ENCODE data around the gene GDPGP1.
"Not testable (repeated sequence)": the region's sequence is repeated elsewhere in the genome, so short reads cannot be mapped to it uniquely, and the experiment has no call there.

GDPGP1 gene

DNA sequence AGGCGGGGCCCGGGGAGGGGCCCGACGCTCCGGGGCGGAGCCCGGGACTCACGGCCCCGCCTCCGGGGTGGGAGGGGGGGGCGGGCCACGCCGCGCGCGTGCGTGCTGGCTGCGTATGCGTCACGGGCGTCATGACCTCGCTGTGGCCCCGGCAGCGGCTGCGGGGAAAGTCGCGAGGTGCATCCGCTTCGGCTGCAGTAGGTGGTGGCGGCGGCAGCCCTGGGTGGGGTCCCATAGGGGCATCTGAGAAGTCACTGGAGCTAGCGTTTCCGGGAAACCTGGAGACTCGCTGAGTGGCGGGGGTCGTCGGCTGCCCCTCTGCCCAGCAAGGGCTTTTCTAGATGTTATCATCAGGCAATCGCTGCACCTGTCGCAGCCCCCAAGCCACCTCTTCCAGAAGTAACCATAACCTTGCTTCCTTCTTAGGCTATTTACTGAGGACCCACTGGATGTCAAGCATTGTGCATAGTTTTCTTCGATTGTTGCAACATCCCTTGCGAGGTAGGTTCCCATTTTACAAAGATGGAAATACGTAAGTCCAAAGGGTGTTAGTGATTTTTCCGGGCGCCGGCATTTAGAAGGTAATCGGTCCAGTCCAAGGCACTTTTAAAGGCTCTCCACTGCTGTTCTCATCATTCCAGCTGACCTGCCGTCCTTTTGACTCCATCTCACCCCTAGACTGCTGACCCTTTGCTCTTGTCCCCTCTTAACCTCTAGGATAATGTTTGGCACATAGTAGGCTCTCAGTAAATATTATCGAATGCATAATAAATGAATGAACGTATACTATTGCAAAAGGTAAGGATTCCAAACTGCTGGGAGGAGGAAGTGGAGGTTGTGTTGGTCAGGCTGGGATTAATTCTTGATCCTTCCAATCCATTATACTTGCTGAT lies at the start of gene GDPGP1:
TSS of gene GDPGP1 (plus strand) at position 114 of the 893 bp plus-strand sequence. CDS start 6,700 bp downstream, outside the sequence.
- peak within 1 kb of the TSS; percentile 81 for H3K4me3 ChIP-seq (ENCODE audit: low read depth, low read length)
- TF ChIP-seq CTCF (IDR thresholded peaks at IDR 0.05; ENCODE audit: low read depth, low read length): no peak

GRCh38 chr15:90184786-90185704 lies 49.0 kb upstream of the GDPGP1 start:
- peak overlapping the region; percentile 63 for H3K4me3 ChIP-seq (ENCODE audit: low read depth, low read length)
- no peak for TF ChIP-seq CTCF (IDR thresholded peaks at IDR 0.05; ENCODE audit: low read depth, low read length)

- H3K4me3 ChIP-seq (ENCODE audit: low read depth, low read length): no peak overlapping the region
- TF ChIP-seq CTCF (IDR thresholded peaks at IDR 0.05; ENCODE audit: low read depth, low read length): no peak
These were observed 46.6 kb upstream of the GDPGP1 start for GRCh38 chr15:90187257-90187868.

- not testable (repeated sequence) for H3K4me3 ChIP-seq (ENCODE audit: low read depth, low read length)
These were observed 45.9 kb upstream of the GDPGP1 start for GRCh38 chr15:90188065-90188464.

- TF ChIP-seq CTCF (IDR thresholded peaks at IDR 0.05; ENCODE audit: low read depth, low read length): no peak
- no peak overlapping the region for H3K4me3 ChIP-seq (ENCODE audit: low read depth, low read length)
These were observed 44.9 kb upstream of the GDPGP1 start for GRCh38 chr15:90188914-90189748.

DNA sequence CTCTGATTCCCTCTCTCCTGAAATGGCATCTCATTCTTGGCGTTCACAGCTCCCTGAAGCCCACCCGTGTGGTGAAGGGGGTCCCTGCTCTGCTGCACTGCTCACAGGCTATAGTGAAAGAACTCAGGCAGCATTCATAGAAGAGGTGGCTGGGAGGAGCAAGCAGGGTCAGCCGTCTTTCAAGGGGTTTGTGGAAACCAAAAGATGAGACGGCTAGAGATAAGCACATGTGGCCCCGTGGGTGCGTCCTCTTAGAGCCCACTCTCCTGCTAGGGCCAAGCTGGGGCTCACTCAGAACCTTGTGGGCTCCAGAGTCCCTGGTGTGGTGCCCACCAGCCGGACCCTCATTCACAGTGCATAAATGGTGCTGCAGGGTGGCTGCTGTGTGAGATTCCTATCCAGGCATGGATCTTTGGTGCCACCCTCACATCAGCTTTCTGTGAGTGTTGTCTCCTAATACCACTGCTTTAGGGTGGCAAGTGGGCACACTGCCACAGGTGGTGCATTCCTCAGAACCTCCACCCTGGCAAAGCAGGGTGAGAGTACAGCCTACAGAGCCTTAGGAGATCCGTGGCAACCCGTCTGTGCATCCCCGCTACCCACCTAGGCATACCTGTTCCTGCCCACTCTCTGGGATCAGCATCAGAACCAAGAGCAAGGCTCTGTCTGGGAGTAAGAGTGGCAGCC lies 44.1 kb upstream of the GDPGP1 start:
- H3K4me3 ChIP-seq (ENCODE audit: low read depth, low read length): no peak overlapping the region

More for the DNA sequence above, 44.1 kb upstream of the GDPGP1 start:
- TF ChIP-seq CTCF (IDR thresholded peaks at IDR 0.05; ENCODE audit: low read depth, low read length): no peak

Data from WI38 (cell line).